B cell (primary cell): ENCODE data around the gene UMAD1.

Experiments used
- EZH2 ChIP-seq: IDR thresholded peaks from 2 replicates; pipeline ENCODE4 v1.6.1; 2012; ENCODE audit warnings: borderline replicate concordance, low read depth, mild to moderate bottlenecking, moderate library complexity, low read length; ENCODE audit not compliant: insufficient read depth, poor library complexity, severe bottlenecking
- TF ChIP-seq, protein P1 (sequence below): fragments of 200-600 bp; IDR thresholded peaks from one replicate; pipeline ENCODE4 v1.8.0; 2022; ENCODE audit warnings: antibody characterized with exemption, mild to moderate bottlenecking

DNA sequence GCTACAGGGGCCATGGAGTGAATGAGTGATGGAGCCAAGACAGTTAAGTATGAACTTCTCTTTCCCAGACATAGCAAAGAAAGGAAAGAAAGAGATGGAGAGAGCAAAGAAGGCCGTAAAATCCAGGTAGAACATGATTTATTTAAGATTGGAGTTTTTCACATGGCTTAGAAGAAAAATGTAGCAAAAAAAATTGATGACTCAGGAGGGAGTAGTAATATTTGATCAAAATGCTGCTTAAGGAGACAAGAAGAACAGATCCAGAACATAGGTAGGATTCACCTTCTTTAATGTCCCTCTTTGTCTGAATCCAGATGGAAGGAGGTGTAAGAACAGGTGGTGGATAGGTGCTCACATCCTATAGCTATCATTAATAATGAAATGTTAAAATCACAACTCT lies 277.0 kb downstream of the UMAD1 start:
- TF ChIP-seq, protein P1, sequence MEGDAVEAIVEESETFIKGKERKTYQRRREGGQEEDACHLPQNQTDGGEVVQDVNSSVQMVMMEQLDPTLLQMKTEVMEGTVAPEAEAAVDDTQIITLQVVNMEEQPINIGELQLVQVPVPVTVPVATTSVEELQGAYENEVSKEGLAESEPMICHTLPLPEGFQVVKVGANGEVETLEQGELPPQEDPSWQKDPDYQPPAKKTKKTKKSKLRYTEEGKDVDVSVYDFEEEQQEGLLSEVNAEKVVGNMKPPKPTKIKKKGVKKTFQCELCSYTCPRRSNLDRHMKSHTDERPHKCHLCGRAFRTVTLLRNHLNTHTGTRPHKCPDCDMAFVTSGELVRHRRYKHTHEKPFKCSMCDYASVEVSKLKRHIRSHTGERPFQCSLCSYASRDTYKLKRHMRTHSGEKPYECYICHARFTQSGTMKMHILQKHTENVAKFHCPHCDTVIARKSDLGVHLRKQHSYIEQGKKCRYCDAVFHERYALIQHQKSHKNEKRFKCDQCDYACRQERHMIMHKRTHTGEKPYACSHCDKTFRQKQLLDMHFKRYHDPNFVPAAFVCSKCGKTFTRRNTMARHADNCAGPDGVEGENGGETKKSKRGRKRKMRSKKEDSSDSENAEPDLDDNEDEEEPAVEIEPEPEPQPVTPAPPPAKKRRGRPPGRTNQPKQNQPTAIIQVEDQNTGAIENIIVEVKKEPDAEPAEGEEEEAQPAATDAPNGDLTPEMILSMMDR = no peak
- TF ChIP-seq EZH2 = no peak
